ENCODE data around the gene F2RL3.
"Not testable (repeated sequence)": the region's sequence is repeated elsewhere in the genome, so short reads cannot be mapped to it uniquely, and the experiment has no call there.

F2RL3 gene

GRCh38 chr19:16922949-16923348 is 34.1 kb downstream of the F2RL3 start:
- no peak for DNase-seq

GRCh38 chr19:16927883-16928282 is 39.1 kb downstream of the F2RL3 start:
- no peak for DNase-seq

- no peak for DNase-seq
Measured at GRCh38 chr19:16928351-16928750, 39.6 kb downstream of the F2RL3 start.

- DNase-seq, result no peak
Measured at GRCh38 chr19:16928916-16929315, 40.1 kb downstream of the F2RL3 start.

GRCh38 chr19:16930753-16931152 is 42.0 kb downstream of the F2RL3 start:
- no peak for DNase-seq

- no peak for DNase-seq
Measured at GRCh38 chr19:16931306-16931705, 42.5 kb downstream of the F2RL3 start.

- DNase-seq, result no peak
Measured at GRCh38 chr19:16934489-16934888, 45.7 kb downstream of the F2RL3 start.

- no peak for DNase-seq
Measured at GRCh38 chr19:16936901-16937300, 48.1 kb downstream of the F2RL3 start.

- DNase-seq, result not testable (repeated sequence)
Measured at GRCh38 chr19:16937796-16938195, 49.0 kb downstream of the F2RL3 start.

GRCh38 chr19:16938211-16938610 is 49.4 kb downstream of the F2RL3 start:
- no peak for DNase-seq

- not testable (repeated sequence) for DNase-seq
Measured at GRCh38 chr19:16940063-16940462, 51.3 kb downstream of the F2RL3 start.

- no peak for DNase-seq
Measured at GRCh38 chr19:16940626-16941025, 51.8 kb downstream of the F2RL3 start.
